Neuronal stem cell (in vitro differentiated cells): ENCODE data around the gene NELFE.

Experiments
- DNase-seq: peaks from one replicate; pipeline ENCODE4 v3.0.0-alpha.2; 2013; ENCODE audit warnings: low spot score
- H2AFZ ChIP-seq: one replicate; pipeline ENCODE4 v1.6.1; 2013; ENCODE audit warnings: mild to moderate bottlenecking, low read length, inconsistent platforms
- H2AK5ac ChIP-seq: 2 replicates; pipeline ENCODE4 v1.6.1; 2013; ENCODE audit warnings: low read depth, mild to moderate bottlenecking, inconsistent platforms, low read length, moderate library complexity, mixed read lengths
- H2BK120ac ChIP-seq: 2 replicates; pipeline ENCODE4 v1.6.1; 2013; ENCODE audit warnings: low read depth, mild to moderate bottlenecking, inconsistent platforms, low read length, moderate library complexity, mixed read lengths
- H2BK12ac ChIP-seq: one replicate; pipeline ENCODE4 v1.6.1; 2013; ENCODE audit warnings: low read length, inconsistent platforms
- H2BK15ac ChIP-seq: 2 replicates; pipeline ENCODE4 v1.6.1; 2013; ENCODE audit warnings: mild to moderate bottlenecking, low read length, inconsistent platforms, mixed read lengths
- H2BK5ac ChIP-seq: one replicate; pipeline ENCODE4 v1.6.1; 2013; ENCODE audit warnings: inconsistent platforms, mild to moderate bottlenecking, low read length, moderate library complexity
- H3K14ac ChIP-seq: one replicate; pipeline ENCODE4 v1.6.1; 2013; ENCODE audit warnings: low read length, inconsistent platforms
- H3K18ac ChIP-seq: 2 replicates; pipeline ENCODE4 v1.6.1; 2013; ENCODE audit warnings: low read length, inconsistent platforms
- H3K23ac ChIP-seq: 2 replicates; pipeline ENCODE4 v1.6.1; 2013; ENCODE audit warnings: low read depth, mild to moderate bottlenecking, mixed read lengths, low read length, inconsistent platforms; ENCODE audit not compliant: poor library complexity
- H3K27ac ChIP-seq: replicated peaks from 3 replicates; pipeline ENCODE4 v1.5.1; 2013; ENCODE audit warnings: low read length, inconsistent platforms
- H3K27me3 ChIP-seq, 3 experiments: 2 replicates each; pipeline ENCODE4 v1.6.1; 2013; ENCODE audit warnings: low read length in 3 of 3, mild to moderate bottlenecking in 2 of 3, inconsistent platforms in 1 of 3, low read depth in 1 of 3, mixed read lengths in 1 of 3, moderate library complexity in 1 of 3; ENCODE audit not compliant: control insufficient read depth in 3 of 3, insufficient read depth in 3 of 3
- H3K36me3 ChIP-seq, 2 donors: replicated peaks in 1 of 2; 2 replicates each; pipeline ENCODE4 v1.6.1; 2013; ENCODE audit warnings: low read length in 2 of 2; ENCODE audit not compliant: control insufficient read depth in 2 of 2, insufficient read depth in 2 of 2
- H3K4ac ChIP-seq: 2 replicates; pipeline ENCODE4 v1.6.1; 2013; ENCODE audit warnings: inconsistent platforms, mild to moderate bottlenecking, low read length, moderate library complexity
- H3K4me1 ChIP-seq, 2 donors: 1 replicate in 1 of 2; 2 replicates in 1 of 2; pipeline ENCODE4 v1.6.1; 2013; ENCODE audit warnings: low read length in 2 of 2, low read depth in 1 of 2; ENCODE audit not compliant: control insufficient read depth in 2 of 2, insufficient read depth in 1 of 2
- H3K4me2 ChIP-seq: one replicate; pipeline ENCODE4 v1.6.1; 2013; ENCODE audit warnings: mild to moderate bottlenecking, low read length, inconsistent platforms; ENCODE audit not compliant: insufficient read depth, poor library complexity, severe bottlenecking
- H3K4me3 ChIP-seq, 2 donors: 2 replicates each; pipeline ENCODE4 v1.5.1; 2013; ENCODE audit warnings: low read length in 2 of 2, mild to moderate bottlenecking in 2 of 2, inconsistent platforms in 1 of 2, moderate library complexity in 1 of 2
- H3K79me1 ChIP-seq: one replicate; pipeline ENCODE4 v1.6.1; 2013; ENCODE audit warnings: low read depth, mild to moderate bottlenecking, inconsistent platforms, low read length, moderate library complexity
- H3K9ac ChIP-seq: one replicate; pipeline ENCODE4 v1.6.1; 2013; ENCODE audit warnings: mild to moderate bottlenecking, low read depth, low read length, inconsistent platforms; ENCODE audit not compliant: poor library complexity
- H3K9me3 ChIP-seq, 2 donors: replicated peaks in 1 of 2; 2 replicates each; pipeline versions ENCODE3 to v1.6.1; 2013; ENCODE audit warnings: low read length in 2 of 2, mild to moderate bottlenecking in 2 of 2, inconsistent platforms in 1 of 2, low read depth in 1 of 2, mixed read lengths in 1 of 2, moderate library complexity in 1 of 2; ENCODE audit not compliant: control insufficient read depth in 2 of 2, insufficient read depth in 1 of 2
- H4K8ac ChIP-seq: one replicate; pipeline ENCODE4 v1.6.1; 2013; ENCODE audit warnings: low read depth, mild to moderate bottlenecking, inconsistent platforms, low read length, moderate library complexity
- H4K91ac ChIP-seq: one replicate; pipeline ENCODE4 v1.6.1; 2013; ENCODE audit warnings: low read length, low read depth, mild to moderate bottlenecking, inconsistent platforms; ENCODE audit not compliant: poor library complexity
- WGBS, 2 donors: extraction: QIAGEN DNeasy Blood & Tissue Kit; methylation state at CpG; one replicate each; pipeline ENCODE4 v1.1.7; 2013; ENCODE audit warnings: missing lambda C conversion rate in 2 of 2, mixed read lengths in 1 of 2; ENCODE audit not compliant: insufficient read length in 2 of 2, insufficient replicate concordance in 1 of 2; ENCODE audit errors: extremely low coverage in 2 of 2; 5-methylcytosine and 5-hydroxymethylcytosine counted together

The NELFE gene

DNA sequence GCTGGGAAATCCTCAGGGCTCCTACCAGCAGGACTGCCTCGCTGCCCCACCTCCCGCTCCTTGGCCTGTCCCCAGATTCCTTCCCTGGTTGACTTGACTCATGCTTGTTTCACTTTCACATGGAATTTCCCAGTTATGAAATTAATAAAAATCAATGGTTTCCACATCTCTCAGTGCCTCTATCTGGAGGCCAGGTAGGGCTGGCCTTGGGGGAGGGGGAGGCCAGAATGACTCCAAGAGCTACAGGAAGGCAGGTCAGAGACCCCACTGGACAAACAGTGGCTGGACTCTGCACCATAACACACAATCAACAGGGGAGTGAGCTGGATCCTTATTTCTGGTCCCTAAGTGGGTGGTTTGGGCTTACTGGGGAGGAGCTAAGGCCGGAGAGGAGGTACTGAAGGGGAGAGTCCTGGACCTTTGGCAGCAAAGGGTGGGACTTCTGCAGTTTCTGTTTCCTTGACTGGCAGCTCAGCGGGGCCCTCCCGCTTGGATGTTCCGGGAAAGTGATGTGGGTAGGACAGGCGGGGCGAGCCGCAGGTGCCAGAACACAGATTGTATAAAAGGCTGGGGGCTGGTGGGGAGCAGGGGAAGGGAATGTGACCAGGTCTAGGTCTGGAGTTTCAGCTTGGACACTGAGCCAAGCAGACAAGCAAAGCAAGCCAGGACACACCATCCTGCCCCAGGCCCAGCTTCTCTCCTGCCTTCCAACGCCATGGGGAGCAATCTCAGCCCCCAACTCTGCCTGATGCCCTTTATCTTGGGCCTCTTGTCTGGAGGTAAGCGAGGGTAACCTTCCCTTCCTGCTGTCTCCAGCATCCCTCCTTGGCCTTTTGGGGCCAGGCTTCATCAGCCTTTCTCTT is 13.0 kb downstream of the NELFE start, which contains the start of gene CFB:
Gene CFB, plus strand, starts transcription at position 589 of the 863 bp plus-strand sequence. Its CDS starts 127 bp downstream, at position 716.
- H3K4me2 ChIP-seq: no peak within 1 kb of the TSS
- no peak for DNase-seq
- no peak within 1 kb of the TSS for H4K91ac ChIP-seq
- peaks cover under 1 to 7% of the 10 kb centered on the region in 2 donors for H3K36me3 ChIP-seq
- no peak within 1 kb of the TSS for H3K14ac ChIP-seq
- no peak within 1 kb of the TSS for H2BK12ac ChIP-seq
- H3K18ac ChIP-seq: peak within 1 kb of the TSS; percentile 19
- peak within 1 kb of the TSS; percentile 79 for H2AFZ ChIP-seq
- peak within 1 kb of the TSS; percentile 79 for H2AK5ac ChIP-seq
- H3K23ac ChIP-seq: peak within 1 kb of the TSS; percentile 92
- H3K9me3 ChIP-seq: peaks cover 0 to 1% of the 10 kb centered on the region in 2 donors
- H3K4me3 ChIP-seq: peak within 1 kb of the TSS in 1 of 2 donors; percentile 25
- peaks cover 4 to 16% of the 10 kb centered on the region in 2 donors for H3K4me1 ChIP-seq
- H4K8ac ChIP-seq: no peak within 1 kb of the TSS
- H3K79me1 ChIP-seq: no peaks in the 10 kb centered on the region
- H3K27ac ChIP-seq: no peak within 1 kb of the TSS
- H3K9ac ChIP-seq: no peak within 1 kb of the TSS
- peaks cover 0 to 13% (median 0%) of the 10 kb centered on the region in 3 experiments for H3K27me3 ChIP-seq
- H2BK15ac ChIP-seq: peak within 1 kb of the TSS; percentile 33
- no peak within 1 kb of the TSS for H3K4ac ChIP-seq
- no peak within 1 kb of the TSS for H2BK120ac ChIP-seq
- WGBS, 2 donors: no CpG with 5 or more reads among the region's 11 CpGs
- H2BK5ac ChIP-seq: peak within 1 kb of the TSS; percentile 42

DNA sequence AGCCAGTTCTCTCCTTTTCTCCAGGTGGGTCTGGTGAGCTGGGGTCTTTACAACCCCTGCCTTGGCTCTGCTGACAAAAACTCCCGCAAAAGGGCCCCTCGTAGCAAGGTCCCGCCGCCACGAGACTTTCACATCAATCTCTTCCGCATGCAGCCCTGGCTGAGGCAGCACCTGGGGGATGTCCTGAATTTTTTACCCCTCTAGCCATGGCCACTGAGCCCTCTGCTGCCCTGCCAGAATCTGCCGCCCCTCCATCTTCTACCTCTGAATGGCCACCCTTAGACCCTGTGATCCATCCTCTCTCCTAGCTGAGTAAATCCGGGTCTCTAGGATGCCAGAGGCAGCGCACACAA is 13.6 kb downstream of the NELFE start:
- Histone ChIP-seq H3K14ac (no peak overlapping the region), H3K27ac (no peak overlapping the region), H3K36me3 (peaks cover 0 to under 1% of the 10 kb centered on the region in 2 donors), H3K23ac (no peak overlapping the region), H3K4ac (no peak overlapping the region), H2AK5ac (peak overlapping the region; percentile 49), H4K8ac (no peak overlapping the region), H2AFZ (peak overlapping the region; percentile 79), H3K18ac (no peak overlapping the region), H3K4me3 (no peak overlapping the region), H3K9me3 (peaks cover 0 to 1% of the 10 kb centered on the region in 2 donors), H4K91ac (no peak overlapping the region), H3K27me3 (peaks cover 0 to 15% (median 0%) of the 10 kb centered on the region in 3 experiments), H3K79me1 (no peaks in the 10 kb centered on the region), H3K4me1 (peaks cover 4 to 18% of the 10 kb centered on the region in 2 donors), H2BK5ac (no peak overlapping the region), H2BK12ac (no peak overlapping the region), H3K9ac (no peak overlapping the region), H2BK120ac (no peak overlapping the region), H3K4me2 (no peak overlapping the region), H2BK15ac (peak overlapping the region; percentile 16)
- no CpG with 5 or more reads among the region's 9 CpGs for WGBS, 2 donors
- no peak for DNase-seq

DNA sequence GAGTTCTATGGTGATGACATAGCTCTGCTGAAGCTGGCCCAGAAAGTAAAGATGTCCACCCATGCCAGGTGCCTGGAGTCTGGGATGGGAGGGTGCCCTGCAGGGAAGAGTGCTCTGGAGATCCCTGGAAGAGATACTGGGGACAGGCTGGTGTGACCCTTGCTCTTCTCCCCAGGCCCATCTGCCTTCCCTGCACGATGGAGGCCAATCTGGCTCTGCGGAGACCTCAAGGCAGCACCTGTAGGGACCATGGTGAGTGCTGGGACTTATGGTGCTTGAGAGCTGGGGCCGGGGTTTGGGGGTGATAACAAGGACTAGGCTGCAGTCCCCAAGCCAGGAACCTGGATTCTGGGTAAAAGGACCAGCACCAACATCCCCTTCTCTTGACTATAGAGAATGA is 15.0 kb downstream of the NELFE start:
- Histone ChIP-seq H3K27ac (no peak overlapping the region), H4K91ac (no peak overlapping the region), H3K9me3 (peaks cover 0 to 1% of the 10 kb centered on the region in 2 donors), H3K4me2 (no peak overlapping the region), H3K23ac (no peak overlapping the region), H3K4ac (no peak overlapping the region), H3K27me3 (peaks cover 0 to 15% (median 0%) of the 10 kb centered on the region in 3 experiments), H4K8ac (no peak overlapping the region), H3K9ac (no peak overlapping the region), H2AK5ac (peak overlapping the region; percentile 26), H2BK5ac (no peak overlapping the region), H3K18ac (no peak overlapping the region), H3K4me3 (no peak overlapping the region), H3K14ac (no peak overlapping the region), H3K79me1 (no peaks in the 10 kb centered on the region), H2BK15ac (no peak overlapping the region), H2BK12ac (no peak overlapping the region), H2BK120ac (no peak overlapping the region), H2AFZ (no peak overlapping the region), H3K36me3 (no peaks in the 10 kb centered on the region), H3K4me1 (peaks cover 4 to 18% of the 10 kb centered on the region in 2 donors)
- DNase-seq: no peak
- no CpG with 5 or more reads among the region's 3 CpGs for WGBS, 2 donors

DNA sequence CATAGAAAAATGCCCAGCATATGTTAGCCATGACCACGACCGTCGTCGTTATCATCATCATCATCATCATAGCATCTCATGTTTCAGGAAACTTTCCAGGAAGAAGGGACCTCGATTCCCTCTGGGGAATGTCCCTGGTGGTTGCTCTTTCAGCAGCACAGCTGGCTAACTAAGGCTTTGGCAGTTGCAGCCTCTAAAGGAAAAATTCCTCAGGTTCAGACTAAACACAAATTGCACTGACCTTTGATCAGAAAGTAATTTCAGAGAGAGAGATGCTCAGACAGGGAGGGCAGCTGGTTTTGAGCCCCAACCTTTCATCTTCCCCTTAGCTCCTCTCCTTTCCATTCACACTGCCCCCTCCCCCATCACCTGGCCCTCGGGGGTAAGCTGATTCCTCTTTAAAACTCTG is 18.5 kb downstream of the NELFE start:
- Histone ChIP-seq H2AFZ (peak overlapping the region; percentile 80), H2AK5ac (no peak overlapping the region), H2BK12ac (no peak overlapping the region), H3K14ac (no peak overlapping the region), H2BK5ac (no peak overlapping the region), H3K9ac (no peak overlapping the region), H4K91ac (no peak overlapping the region), H3K9me3 (no peaks in the 10 kb centered on the region), H3K36me3 (no peaks in the 10 kb centered on the region), H3K4ac (no peak overlapping the region), H2BK120ac (no peak overlapping the region), H3K4me2 (no peak overlapping the region), H2BK15ac (no peak overlapping the region), H3K23ac (no peak overlapping the region), H3K79me1 (no peaks in the 10 kb centered on the region), H3K18ac (no peak overlapping the region), H3K27me3 (peaks cover 0 to 22% (median 0%) of the 10 kb centered on the region in 3 experiments), H3K4me3 (no peak overlapping the region), H4K8ac (no peak overlapping the region), H3K4me1 (peaks cover 0 to 5% of the 10 kb centered on the region in 2 donors), H3K27ac (no peak overlapping the region)
- DNase-seq: no peak
- WGBS, 2 donors: no CpG with 5 or more reads among the region's 6 CpGs
